Adrenal gland (tissue), 5 donors: ENCODE results near the gene CDC7.

Source experiments
- POLR2A ChIP-seq, 2 donors: fragments of 450-650 bp; IDR thresholded peaks; one replicate each; pipeline ENCODE4 v1.6.1; 2017; ENCODE audit warnings: antibody characterized with exemption in 2 of 2, mild to moderate bottlenecking in 2 of 2, moderate library complexity in 1 of 2
- TF ChIP-seq, protein P1 (sequence below), 6 experiments: fragments of 450-650 bp in 4 of 6; fragments of 200-600 bp in 2 of 6; sonication (generic) in 1 of 6; IDR thresholded peaks; 1 replicate in 5 of 6; 2 replicates in 1 of 6; pipeline versions ENCODE4 v1.5.1 to v1.8.0; 2016 to 2021; ENCODE audit warnings: antibody characterized with exemption in 6 of 6, mild to moderate bottlenecking in 2 of 6, moderate library complexity in 1 of 6
- donor health status: DM: no; HTN: no; CAD: no.

DNA sequence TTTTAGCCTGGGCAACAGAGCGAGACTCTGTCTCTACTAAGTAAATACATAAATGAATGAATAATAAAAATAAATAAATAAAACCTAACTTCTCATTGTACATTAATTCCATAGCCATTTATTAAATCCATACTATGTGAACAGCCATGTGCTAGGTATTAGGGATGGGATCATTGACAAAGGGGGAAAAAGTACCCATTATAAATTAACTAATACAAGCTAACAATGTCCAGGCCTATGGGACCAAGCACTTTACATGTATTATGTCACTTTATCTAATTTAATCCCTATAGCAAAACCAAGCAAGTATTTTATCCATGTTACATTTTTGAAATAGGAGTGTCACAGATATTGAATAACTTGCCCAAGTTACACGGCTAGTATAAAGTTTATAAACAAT lies 2.6 kb upstream of the CDC7 start:
- no peak for TF ChIP-seq POLR2A (IDR thresholded peaks at IDR 0.05)
- TF ChIP-seq, protein P1, sequence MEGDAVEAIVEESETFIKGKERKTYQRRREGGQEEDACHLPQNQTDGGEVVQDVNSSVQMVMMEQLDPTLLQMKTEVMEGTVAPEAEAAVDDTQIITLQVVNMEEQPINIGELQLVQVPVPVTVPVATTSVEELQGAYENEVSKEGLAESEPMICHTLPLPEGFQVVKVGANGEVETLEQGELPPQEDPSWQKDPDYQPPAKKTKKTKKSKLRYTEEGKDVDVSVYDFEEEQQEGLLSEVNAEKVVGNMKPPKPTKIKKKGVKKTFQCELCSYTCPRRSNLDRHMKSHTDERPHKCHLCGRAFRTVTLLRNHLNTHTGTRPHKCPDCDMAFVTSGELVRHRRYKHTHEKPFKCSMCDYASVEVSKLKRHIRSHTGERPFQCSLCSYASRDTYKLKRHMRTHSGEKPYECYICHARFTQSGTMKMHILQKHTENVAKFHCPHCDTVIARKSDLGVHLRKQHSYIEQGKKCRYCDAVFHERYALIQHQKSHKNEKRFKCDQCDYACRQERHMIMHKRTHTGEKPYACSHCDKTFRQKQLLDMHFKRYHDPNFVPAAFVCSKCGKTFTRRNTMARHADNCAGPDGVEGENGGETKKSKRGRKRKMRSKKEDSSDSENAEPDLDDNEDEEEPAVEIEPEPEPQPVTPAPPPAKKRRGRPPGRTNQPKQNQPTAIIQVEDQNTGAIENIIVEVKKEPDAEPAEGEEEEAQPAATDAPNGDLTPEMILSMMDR (IDR thresholded peaks at IDR 0.05) = no peak
